NCI-H2196 (cell line): ENCODE measurements around the gene ZFAND3.
"Not testable (repeated sequence)": the region's sequence is repeated elsewhere in the genome, so short reads cannot be mapped to it uniquely, and the experiment has no call there.

Experiments used
- DNase-seq: peaks from one replicate; lab custom pipeline; 2025; ENCODE audit not compliant: unreplicated experiment; lab: John Stamatoyannopoulos, UW

The ZFAND3 gene

DNA sequence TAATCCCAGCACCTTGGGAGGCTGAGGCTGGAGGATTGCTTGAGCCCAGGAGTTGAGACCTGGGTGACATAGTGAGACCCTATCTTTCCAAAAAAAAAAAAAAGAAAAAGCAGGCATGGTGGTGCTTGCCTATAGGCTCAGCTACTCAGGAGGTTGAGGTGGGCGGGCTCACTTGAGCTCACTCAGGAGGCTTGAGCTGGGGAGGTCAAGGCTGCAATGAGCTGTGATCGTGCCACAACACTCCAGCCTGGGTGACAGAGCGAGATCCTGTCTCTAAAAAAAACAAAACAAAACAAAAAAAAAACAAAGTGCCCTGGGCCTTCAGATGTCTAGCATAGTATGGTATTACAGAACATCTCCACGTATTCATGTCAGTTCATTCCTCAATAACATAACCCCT, 42.9 kb downstream of the ZFAND3 start:
- DNase-seq, result no peak

DNA sequence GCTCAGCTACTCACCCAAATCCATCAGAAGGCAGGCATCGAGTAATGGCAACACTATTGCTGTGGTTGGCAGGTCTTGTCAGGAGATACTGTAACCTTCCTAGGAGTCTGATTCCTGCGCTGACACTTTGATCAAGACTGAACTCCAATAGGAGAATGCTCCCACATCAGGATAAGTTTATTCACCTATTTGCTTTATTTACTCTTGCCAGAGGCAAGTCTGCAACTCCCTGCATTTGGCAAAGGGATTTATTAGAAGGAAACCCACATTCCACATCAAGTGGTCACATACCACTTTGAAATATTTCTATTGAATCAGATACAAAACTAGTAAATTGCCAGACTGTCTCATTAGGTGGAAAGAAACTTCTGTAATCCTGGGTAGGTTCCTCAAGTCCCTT, 43.5 kb downstream of the ZFAND3 start:
- DNase-seq, result no peak

DNA sequence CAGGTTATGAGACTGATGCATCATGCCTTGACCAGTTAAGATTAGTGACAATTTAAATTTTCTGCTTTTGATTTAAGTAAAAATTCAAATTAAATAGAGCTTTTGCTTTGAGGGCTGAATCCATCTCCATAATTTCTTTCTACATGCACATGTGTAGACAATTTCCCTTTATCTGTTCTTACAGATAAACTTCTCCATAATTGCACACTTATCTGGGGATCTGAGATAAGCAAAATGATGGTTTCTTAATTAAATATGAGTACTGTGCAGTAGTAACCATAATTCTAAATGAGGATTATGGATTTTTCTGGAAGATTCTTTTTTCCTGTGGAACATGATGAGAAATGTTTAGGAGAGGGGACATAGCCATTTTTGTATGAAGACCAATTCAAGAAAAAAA, 44.7 kb downstream of the ZFAND3 start:
- no peak for DNase-seq

DNA sequence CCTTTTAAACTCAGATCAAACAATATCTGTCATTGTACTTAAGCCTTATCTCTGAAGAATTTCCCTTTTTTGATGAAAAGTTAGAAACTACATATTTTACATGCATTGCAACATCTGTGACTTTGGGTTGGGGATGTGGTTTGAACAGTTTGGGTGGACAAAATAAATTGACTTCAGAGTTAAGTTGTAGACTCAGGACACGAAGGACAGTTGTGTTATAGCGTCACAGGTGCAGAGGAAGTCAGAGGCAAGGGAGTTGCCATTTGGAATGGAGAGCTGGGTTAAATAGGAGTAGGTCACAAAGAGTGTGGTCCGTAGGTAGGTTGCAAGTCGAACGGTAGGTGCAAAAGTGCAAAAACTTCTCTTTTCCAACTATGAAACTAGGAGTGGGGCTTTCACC, 46.0 kb downstream of the ZFAND3 start:
- DNase-seq, result no peak

DNA sequence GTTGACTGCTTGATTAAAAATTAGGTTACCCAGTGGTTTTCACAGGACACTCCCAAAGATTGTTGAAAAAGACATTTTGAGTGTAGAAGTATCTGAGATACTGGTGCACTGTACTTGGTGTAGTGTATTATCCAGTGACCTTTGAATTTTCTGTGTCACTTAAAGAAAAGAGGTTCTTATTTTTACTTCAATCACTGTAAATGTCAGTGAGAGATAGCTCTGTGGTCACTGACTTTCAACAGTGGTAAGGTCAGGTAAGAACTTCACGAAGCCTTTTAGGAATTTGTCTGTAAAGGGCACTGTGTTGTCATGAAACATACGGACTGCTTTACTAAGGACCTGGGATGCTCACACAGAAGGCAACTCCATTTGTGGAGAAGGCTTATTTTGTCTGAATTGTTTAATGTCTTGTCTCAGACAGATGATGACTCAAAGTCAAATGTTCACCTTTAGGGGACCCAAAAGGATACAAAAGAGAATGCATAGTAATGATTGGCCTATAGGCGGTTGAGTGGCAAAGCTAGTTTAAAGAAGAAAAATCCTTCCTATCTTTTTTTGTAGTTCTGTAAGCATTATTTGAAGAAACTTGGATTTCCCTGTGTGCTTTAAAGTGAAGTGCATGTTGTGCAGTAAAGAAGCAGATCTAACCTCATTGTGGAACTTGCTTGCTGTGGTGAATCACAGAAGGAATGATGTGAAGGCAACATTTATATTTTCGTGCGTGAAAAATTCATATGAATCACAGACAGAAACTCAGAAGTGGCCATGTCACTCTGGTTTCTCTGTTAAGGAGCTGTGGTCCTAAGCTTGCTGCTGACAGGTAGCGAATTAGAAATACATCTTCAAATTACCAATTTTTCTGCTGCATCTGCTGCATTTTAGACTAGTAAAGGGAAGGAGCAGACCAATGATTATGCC, 47.3 kb downstream of the ZFAND3 start:
- no peak for DNase-seq

DNA sequence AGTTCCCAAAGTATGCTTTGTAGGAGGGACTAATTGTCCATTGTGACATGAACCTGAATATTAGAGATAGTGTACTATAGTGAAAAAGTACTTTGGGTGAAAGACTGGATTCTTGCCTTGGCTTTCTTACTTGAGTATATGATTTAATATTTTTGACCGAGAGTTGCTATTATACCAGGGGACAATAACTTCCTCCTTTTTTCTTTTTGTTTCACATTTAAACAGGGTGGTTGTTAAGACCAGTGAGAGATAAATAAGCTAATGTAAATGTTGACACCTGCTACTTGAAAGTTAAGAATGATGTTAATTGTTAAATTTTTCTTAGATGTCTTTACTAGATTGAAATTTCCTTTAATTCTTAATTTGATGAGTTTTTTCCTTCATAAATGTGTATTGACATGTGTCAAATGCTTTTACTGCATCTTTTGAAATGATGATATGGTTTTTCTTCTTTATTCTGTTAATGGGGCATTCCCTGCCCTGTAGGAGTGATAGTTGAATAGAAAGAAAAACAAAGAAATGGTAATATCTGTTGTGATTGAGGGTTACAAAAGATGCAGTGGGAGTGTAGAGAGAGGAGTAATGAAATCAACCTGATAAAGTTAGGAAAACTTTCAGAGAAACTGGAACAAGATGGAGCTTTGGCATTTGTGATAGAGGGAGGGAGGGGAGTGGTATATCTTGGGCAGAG, 48.4 kb downstream of the ZFAND3 start:
- DNase-seq, result no peak

DNA sequence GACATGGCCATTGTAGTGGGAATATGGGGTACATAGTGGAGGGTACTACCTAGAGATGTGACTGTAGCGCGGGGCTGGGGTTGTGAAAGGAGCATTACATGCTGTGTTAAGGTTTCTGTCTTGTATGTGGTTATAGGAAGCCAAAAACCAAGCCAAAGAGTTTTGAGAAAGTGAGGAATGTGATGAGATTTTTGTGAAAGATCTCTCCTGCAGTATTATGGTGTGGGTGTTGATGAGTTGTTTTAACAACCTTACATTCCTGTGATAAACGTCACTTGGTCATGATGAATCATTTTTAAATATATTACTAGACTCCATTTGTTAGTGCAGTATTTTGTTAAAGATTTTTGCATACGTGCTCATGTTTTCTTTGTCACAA, 48.9 kb downstream of the ZFAND3 start:
- DNase-seq, result no peak

DNA sequence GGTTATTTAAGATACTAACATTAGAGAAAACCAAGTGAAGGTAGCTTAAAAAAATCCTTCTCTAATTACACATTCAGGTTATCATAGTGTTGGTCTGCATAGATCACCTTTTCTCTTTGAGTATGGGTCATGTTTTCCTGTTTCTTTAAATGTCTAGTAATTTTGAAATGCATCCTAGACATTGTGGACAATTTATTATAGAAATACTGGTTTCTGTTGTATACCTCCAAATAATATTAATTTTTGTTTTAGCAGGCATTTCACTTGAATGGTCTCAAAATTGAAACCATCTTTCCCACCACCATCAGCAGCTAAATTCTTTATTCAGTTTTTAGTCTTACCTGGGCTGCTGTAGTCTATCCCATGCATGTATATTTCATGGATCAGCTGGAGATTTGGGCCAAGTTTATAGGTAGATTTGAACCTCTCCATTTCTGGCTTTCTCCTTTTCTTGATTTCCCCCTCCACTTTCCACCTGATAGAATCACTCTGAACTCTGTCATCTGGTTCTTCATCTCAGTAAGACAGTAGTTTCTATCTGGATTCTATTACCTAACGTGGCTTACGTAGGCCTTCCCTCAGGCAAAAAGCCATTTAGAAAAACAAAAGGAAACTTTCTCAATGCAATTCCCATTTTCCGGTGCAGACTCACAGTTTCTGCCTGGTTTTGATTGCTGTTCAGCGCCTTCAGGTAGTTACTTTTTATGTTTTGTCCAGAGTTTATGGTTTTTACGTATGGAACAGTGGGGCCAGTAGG, 52.3 kb downstream of the ZFAND3 start:
- DNase-seq, result no peak

DNA sequence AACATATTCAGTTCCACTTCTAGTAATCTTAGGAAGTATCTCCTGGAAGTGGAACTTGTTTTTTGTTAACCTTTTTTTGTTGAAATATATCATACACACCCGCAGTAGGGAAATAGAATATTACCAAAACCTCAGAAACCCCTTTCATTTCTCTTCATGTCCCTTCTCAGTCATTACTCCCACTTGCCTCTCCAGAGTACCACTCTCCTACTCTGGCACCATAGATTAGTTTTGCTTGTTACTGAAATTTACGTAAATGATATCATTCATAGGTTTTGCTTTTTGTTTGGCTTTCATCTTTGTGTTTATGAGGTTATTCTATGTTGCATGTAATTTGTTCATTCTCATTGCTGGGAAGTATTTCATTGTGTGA, 52.8 kb downstream of the ZFAND3 start:
- DNase-seq, result no peak

DNA sequence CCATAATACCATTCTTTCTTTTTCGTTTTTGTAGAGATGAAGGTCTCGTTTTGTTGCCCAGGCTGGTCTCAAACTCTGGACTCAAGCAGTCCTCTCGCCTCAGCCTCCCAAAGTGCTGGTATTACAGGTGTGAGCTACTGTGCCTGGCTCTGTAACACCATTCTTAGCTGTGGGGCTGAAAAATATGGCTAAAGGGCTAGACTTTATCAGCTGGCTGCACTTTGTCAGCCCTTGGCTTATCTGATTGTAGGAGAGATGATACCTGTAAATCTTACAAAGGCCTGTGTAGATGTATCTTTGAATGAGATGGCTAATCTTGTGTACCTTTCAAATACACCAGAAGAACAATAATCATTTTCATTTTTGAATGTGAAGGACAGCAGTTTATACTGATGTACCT, 55.2 kb downstream of the ZFAND3 start:
- no peak for DNase-seq

DNA sequence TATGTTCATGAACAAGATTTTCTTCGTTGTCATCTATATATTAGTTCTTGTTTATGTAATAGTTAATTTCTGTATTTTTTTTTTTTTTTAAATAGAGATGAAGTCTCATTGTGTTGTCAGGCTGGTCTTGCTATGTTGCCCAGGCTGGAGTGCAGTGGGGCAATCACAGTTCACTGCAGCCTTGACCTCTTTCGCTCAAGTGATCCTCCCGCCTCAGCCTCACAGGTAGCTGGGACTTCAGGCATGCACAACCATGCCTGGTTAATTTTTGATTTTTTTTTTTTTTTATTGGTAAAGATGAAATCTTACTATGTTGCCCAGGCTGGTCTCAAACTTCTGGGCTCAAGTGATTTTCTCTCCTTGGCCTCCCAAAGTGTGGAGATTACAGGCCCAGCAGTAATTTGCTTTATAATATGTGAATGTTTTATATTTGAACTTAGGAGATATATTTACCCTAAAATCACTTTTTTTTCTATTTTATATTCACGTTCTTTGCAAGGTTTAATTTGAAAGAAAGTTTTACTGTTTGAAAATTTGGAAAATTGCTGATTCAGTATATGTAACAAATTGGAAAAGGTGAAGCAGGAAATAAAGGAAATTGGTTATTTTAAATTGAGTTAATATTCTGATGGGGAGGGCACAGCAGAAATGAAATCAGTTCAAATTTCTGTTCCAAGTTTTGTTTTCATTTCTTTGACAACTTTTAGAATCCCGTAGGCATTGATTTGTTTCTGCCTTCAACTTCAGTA, 56.2 kb downstream of the ZFAND3 start:
- DNase-seq, result no peak

DNA sequence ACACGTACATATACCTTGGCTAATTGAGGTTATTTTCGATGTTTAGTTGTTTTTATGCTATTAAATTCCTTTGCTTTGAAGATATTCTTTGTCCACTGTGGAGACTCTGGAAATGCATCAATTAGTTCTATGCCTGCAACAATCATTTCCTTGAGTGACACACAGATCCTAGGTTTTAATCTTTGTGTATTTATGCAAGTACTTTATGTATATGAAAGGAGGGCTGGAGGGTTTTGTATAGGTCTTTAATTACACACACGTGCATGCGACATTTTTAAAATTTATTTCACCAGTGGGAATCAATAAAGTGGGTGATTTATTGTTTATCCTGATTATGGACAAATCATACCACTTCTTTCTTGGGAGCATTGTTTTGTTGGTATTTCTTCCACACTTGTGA, 57.3 kb downstream of the ZFAND3 start:
- no peak for DNase-seq

DNA sequence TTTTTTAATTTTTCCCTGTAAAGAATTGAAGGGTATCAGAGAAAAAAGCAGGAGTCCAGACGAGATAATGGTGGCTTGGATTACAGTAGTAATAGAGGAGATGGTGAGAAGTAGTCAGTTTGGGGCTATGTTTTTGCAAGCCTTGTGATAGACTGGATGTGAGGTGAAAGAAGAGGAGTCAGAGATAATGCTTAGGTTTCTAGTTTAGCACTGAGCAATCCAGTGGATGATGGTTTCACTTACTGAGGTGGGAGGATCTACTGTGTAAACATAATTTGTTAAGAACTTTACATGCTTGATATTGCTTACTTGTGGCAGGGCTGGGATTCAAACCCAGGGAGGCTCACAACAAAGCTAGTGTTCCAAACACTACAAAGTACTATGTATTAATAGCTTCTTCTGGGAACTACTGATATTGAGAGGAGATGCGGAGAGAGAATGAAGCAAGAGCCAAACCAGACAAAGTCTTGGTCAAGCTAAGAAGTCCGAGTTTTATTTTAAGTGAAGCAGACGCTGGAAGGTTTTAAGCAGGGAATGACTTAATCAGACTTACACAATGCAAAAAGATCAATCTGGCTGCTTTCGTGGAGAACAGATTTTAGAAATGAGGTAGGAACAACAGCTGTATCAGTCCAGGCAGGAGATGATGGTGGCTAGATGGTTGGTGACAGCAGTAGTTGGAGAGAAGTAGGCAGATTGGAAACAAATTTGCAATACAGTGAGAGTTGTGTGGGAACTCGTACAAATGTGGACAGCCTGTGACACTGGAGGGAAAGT, 58.0 kb downstream of the ZFAND3 start:
- DNase-seq, result no peak

DNA sequence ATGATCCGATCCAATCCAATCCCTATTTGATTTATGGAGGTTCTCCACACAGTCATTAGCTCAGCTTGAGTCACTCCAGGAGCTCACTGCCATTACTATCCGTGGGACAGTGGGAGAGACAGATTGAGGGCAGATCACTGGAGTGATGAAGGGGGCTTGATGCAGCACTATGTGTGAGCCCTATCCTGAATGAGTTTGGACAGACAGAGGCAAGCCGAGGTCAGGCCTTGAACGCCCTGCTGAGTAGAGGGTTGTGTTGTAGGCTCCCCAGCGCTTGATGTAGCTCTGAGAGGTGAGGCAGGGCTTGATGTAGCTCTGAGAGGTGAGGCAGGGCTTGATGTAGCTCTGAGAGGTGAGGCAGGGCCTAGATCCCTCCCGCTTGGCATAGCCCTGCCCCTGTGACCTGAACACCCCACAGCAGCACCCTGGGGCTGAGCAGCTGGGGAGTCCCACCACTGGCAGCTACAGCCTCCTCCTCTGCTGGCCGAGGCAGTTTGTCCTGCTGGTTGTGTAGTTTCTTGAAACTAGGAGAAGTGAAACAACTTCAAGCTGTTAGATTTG, 58.7 kb downstream of the ZFAND3 start:
- DNase-seq, result no peak

DNA sequence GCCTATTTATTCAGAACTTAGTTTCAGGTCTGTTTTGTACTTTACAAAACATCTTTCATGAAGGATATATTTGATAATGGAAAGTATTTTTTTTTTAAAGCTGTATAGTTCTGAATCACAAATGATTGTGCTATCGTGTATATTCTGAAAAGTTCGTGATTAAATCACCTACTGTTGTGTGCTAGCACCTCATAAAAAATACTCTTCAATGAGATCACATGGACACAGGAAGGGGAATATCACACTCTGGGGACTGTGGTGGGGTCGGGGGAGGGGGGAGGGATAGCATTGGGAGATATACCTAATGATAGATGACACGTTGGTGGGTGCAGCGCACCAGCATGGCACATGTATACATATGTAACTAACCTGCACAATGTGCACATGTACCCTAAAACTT, 61.1 kb downstream of the ZFAND3 start:
- DNase-seq, result not testable (repeated sequence)

DNA sequence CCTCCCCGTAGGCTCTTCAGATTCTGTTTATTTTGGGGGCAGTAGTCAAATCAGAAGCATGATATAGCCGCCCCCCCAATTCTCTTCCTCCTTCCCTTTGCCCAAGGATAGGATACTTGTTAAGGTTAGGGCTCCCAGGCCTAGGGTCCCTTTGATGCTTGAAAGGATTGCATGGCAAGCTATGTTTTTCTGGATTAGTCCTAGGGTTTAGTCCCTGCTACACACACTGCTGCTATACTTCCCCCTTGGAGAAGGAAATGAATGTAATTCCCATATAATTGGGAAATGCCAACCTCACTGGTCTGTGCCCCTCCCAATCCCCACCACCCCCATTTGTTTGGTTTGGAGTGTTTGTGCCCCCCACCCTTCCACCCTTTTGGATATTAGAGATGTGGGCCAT, 62.8 kb downstream of the ZFAND3 start:
- DNase-seq, result no peak

DNA sequence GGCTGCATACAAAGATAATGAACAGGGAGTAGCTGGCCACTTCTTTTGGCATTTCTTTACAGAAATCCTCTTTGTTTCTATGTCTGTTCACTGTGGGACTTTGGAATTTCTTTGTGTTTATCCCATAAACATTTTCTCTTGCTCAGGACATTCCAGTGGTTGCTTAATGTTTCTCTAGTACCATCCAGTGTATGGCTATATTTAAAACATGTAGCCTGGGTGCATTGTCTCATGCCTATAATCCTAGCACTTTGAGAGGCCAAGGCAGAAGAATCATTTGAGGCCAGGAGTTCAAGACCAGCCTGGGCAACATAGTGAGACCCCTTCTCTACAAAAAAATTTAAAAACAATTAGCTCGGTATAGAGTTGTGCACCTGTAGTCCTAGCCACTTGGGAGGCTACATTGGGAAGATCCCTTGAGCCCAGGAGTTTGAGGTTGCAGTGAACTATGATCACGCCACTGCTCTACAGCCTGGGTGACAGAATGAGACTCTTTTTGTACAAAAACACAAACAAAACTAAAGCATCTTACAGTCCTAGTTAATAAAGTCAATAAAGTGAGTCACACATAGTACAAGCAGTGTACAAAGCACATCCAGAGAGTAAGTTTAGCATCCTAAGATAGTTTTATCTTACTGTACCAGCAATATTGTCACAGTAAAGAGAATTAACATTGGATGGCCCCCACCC, 63.3 kb downstream of the ZFAND3 start:
- no peak for DNase-seq

DNA sequence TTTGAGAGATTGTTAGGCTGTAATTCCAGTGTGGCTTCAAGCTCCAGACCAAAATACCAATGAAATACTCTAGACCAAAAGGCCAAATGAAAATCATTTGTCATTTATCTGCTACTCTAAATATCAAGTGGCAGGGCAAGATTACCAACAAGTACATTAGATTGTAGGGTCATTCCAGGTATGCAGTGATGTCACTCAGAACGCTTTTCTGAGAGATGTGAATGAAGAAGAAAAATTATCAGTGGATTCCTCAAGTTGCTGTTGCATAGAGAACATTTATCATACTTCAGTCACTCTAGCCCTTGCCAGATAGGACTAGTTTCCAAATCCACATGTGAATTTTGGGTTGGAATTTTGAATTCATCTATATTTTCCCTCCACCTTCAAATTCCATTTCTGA, 65.0 kb downstream of the ZFAND3 start:
- no peak for DNase-seq

DNA sequence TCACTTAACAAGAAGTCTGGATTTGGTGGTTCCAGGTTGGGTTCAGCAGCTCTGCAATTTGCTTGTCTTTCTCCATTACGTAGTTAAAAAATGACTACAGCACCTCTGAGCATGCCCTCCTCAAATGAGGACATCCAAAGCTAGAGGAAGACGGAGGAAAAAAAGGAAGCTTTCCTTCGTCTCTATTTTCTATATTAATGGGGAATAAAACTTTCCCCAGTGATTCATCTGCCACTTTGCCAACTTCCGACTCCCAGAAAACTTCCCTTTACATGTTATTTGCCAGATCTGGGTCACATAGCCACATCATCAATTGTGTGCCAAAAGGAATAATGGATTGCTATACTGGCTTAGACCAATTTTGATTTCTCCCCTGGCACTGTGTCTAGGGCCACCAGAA, 69.5 kb downstream of the ZFAND3 start:
- no peak for DNase-seq

DNA sequence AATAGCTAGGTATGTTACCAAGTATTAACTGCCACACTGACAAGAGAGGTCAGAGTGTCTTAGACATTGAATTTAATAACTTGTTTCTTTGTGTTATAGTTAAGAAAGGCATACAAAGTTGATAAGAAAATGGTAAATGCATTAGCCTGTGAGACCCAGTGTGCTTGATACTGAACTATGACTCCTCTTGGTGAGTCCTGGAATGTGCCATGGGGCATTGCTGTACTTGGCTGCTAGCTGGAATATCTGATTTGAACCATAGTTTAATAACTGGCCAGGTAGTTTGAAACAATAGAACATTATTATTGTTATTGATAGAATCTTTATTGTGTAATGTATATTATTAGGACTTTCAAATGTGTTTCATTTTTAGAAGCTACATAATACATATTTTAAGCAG, 70.0 kb downstream of the ZFAND3 start:
- DNase-seq, result no peak
